HEK293 (cell line): ENCODE measurements around the gene TMEM19.

ENCODE experiments used
- CTCF ChIA-PET: fragments of 350-600 bp; formaldehyde crosslinking; extraction: SDS; loops from one replicate; lab custom pipeline; 2021; ENCODE audit warnings: antibody characterized with exemption; lab: Yijun Ruan, JAX
- POLR2A ChIA-PET: fragments of 300-600 bp; formaldehyde crosslinking; extraction: SDS; loops from one replicate; lab custom pipeline; 2020; ENCODE audit warnings: antibody characterized with exemption, inconsistent platforms; lab: Yijun Ruan, JAX
- H3K27ac ChIP-seq: fragments of 200-500 bp; sonication (Bioruptor generic); 2 replicates; pipeline ENCODE4 v1.5.1; 2014; ENCODE audit warnings: low read depth, low read length, control low read depth, inconsistent platforms; ENCODE audit errors: extremely low read depth
- H3K36me3 ChIP-seq, 2 experiments: fragments of 200-500 bp in 1 of 2; sonication (Bioruptor generic) in 1 of 2; 1 replicate in 1 of 2; 2 replicates in 1 of 2; pipeline ENCODE4 v1.5.1; 2014 to 2017; ENCODE audit warnings: inconsistent platforms in 2 of 2, low read length in 2 of 2; ENCODE audit not compliant: control insufficient read depth in 2 of 2, insufficient read depth in 1 of 2
- H3K4me1 ChIP-seq: fragments of 200-500 bp; sonication (Bioruptor generic); 2 replicates; pipeline ENCODE4 v1.5.1; 2014; ENCODE audit warnings: mild to moderate bottlenecking, low read length, inconsistent platforms; ENCODE audit not compliant: control insufficient read depth, insufficient read depth
- H3K4me3 ChIP-seq: 2 replicates; pipeline ENCODE4 v1.5.1; 2011; ENCODE audit warnings: low read depth, mild to moderate bottlenecking, control low read depth, low read length, moderate library complexity
- H3K9me3 ChIP-seq: fragments of 200-500 bp; sonication (Bioruptor generic); 2 replicates; pipeline ENCODE4 v1.5.1; 2014; ENCODE audit warnings: low read depth, low read length, inconsistent platforms; ENCODE audit not compliant: control insufficient read depth, insufficient read depth
- PRDM4 ChIP-seq: fragments of 450-650 bp; formaldehyde crosslinking; IDR thresholded peaks from 2 replicates; pipeline ENCODE4 v1.5.1; 2017; ENCODE audit warnings: missing biosample characterization, missing genetic modification characterization
- SETDB1 ChIP-seq: IDR thresholded peaks from one replicate; pipeline ENCODE4 v1.6.1; 2017; ENCODE audit warnings: mild to moderate bottlenecking, low read length, moderate library complexity, mixed read lengths; ENCODE audit not compliant: insufficient read length
- YY1 ChIP-seq: fragments of 450-650 bp; formaldehyde crosslinking; IDR thresholded peaks from 2 replicates; pipeline ENCODE4 v1.5.1; 2018; ENCODE audit warnings: missing biosample characterization, missing genetic modification characterization
- ZFHX2 ChIP-seq: fragments of 450-650 bp; formaldehyde crosslinking; conservative IDR thresholded peaks from 2 replicates; pipeline ENCODE4 v1.5.1; 2016; ENCODE audit warnings: missing biosample characterization, missing genetic modification characterization
- ZFP37 ChIP-seq: fragments of 450-650 bp; formaldehyde crosslinking; IDR thresholded peaks from 2 replicates; pipeline ENCODE4 v1.5.1; 2016; ENCODE audit warnings: missing biosample characterization, missing genetic modification characterization
- ZFP69B ChIP-seq: fragments of 450-650 bp; formaldehyde crosslinking; IDR thresholded peaks from 2 replicates; pipeline ENCODE4 v1.5.1; 2016; ENCODE audit warnings: missing biosample characterization, missing genetic modification characterization
- ZNF138 ChIP-seq: fragments of 450-650 bp; formaldehyde crosslinking; IDR thresholded peaks from 2 replicates; pipeline ENCODE4 v1.5.1; 2016; ENCODE audit warnings: missing biosample characterization, missing genetic modification characterization, borderline replicate concordance
- ZNF146 ChIP-seq: fragments of 450-650 bp; formaldehyde crosslinking; IDR thresholded peaks from 2 replicates; pipeline ENCODE4 v1.5.1; 2016; ENCODE audit warnings: missing biosample characterization, missing genetic modification characterization
- ZNF391 ChIP-seq: fragments of 450-650 bp; formaldehyde crosslinking; IDR thresholded peaks from 2 replicates; pipeline ENCODE4 v1.5.1; 2016; ENCODE audit warnings: low read depth, missing biosample characterization, missing genetic modification characterization, borderline replicate concordance
- ZNF416 ChIP-seq: fragments of 450-650 bp; formaldehyde crosslinking; IDR thresholded peaks from 2 replicates; pipeline ENCODE4 v1.5.1; 2016; ENCODE audit warnings: missing biosample characterization, missing genetic modification characterization
- ZNF558 ChIP-seq: fragments of 450-650 bp; formaldehyde crosslinking; IDR thresholded peaks from 2 replicates; pipeline ENCODE4 v1.5.1; 2016; ENCODE audit warnings: missing biosample characterization, missing genetic modification characterization
- ZNF654 ChIP-seq: fragments of 450-650 bp; formaldehyde crosslinking; IDR thresholded peaks from 2 replicates; pipeline ENCODE4 v1.5.1; 2016; ENCODE audit warnings: low read depth, missing biosample characterization, missing genetic modification characterization
- ZNF776 ChIP-seq: fragments of 450-650 bp; formaldehyde crosslinking; IDR thresholded peaks from 2 replicates; pipeline ENCODE4 v1.5.0; 2017; ENCODE audit warnings: missing biosample characterization, missing genetic modification characterization, borderline replicate concordance
- ZNF792 ChIP-seq: fragments of 450-650 bp; formaldehyde crosslinking; IDR thresholded peaks from 2 replicates; pipeline ENCODE4 v1.5.1; 2016; ENCODE audit warnings: missing biosample characterization, missing genetic modification characterization
- ZSCAN23 ChIP-seq: fragments of 450-650 bp; formaldehyde crosslinking; IDR thresholded peaks from 2 replicates; pipeline ENCODE4 v1.5.1; 2016; ENCODE audit warnings: missing biosample characterization, missing genetic modification characterization
- TF ChIP-seq, protein P1 (sequence below): fragments of 450-650 bp; formaldehyde crosslinking; IDR thresholded peaks from 2 replicates; pipeline ENCODE4 v1.5.1; 2016; ENCODE audit warnings: missing biosample characterization, missing genetic modification characterization
- TF ChIP-seq, protein P2 (sequence below): sonication (generic); formaldehyde crosslinking; IDR thresholded peaks from 2 replicates; pipeline ENCODE4 v1.8.1; 2022; ENCODE audit warnings: mild to moderate bottlenecking, moderate library complexity, missing genetic modification reagents
- TF ChIP-seq, protein P3 (sequence below): fragments of 450-650 bp; formaldehyde crosslinking; IDR thresholded peaks from 2 replicates; pipeline ENCODE4 v1.5.1; 2016; ENCODE audit warnings: missing biosample characterization, missing genetic modification characterization

Gene TMEM19

GRCh38 chr12:71638499-71638898, 47.4 kb upstream of the TMEM19 start:
- TF ChIP-seq, protein P1, sequence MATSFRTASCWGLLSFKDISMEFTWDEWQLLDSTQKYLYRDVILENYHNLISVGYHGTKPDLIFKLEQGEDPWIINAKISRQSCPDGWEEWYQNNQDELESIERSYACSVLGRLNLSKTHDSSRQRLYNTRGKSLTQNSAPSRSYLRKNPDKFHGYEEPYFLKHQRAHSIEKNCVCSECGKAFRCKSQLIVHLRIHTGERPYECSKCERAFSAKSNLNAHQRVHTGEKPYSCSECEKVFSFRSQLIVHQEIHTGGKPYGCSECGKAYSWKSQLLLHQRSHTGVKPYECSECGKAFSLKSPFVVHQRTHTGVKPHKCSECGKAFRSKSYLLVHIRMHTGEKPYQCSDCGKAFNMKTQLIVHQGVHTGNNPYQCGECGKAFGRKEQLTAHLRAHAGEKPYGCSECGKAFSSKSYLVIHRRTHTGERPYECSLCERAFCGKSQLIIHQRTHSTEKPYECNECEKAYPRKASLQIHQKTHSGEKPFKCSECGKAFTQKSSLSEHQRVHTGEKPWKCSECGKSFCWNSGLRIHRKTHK = no peak
- TF ChIP-seq YY1 (tag by site-specific recombination) = no peak
- TF ChIP-seq ZNF138 (tag by site-specific recombination) = no peak
- no peak for TF ChIP-seq ZSCAN23 (tag by site-specific recombination)
- TF ChIP-seq SETDB1 = no peak
- TF ChIP-seq ZFHX2 (tag by site-specific recombination) = no peak
- TF ChIP-seq ZFP37 (tag by site-specific recombination) = no peak
- no peak for TF ChIP-seq ZFP69B (tag by site-specific recombination)
- no peak for TF ChIP-seq ZNF146 (tag by site-specific recombination)
- no peak for TF ChIP-seq ZNF776 (tag by site-specific recombination)
- TF ChIP-seq, protein P2, sequence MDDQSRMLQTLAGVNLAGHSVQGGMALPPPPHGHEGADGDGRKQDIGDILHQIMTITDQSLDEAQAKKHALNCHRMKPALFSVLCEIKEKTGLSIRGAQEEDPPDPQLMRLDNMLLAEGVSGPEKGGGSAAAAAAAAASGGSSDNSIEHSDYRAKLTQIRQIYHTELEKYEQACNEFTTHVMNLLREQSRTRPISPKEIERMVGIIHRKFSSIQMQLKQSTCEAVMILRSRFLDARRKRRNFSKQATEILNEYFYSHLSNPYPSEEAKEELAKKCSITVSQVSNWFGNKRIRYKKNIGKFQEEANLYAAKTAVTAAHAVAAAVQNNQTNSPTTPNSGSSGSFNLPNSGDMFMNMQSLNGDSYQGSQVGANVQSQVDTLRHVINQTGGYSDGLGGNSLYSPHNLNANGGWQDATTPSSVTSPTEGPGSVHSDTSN (CRISPR knock-in tag) = no peak
- TF ChIP-seq ZNF416 = no peak
- TF ChIP-seq ZNF792 (tag by site-specific recombination) = no peak
- no peak for TF ChIP-seq ZNF558 (tag by site-specific recombination)
- TF ChIP-seq ZNF391 (tag by site-specific recombination) = no peak
- POLR2A ChIA-PET = no interaction called here
- Histone ChIP-seq H3K4me3 (no peak overlapping the region), H3K36me3 (peaks cover 53 to 79% of the 10 kb centered on the region in 2 experiments), H3K27ac (no peak overlapping the region), H3K4me1 (no peaks in the 10 kb centered on the region), H3K9me3 (no peaks in the 10 kb centered on the region)
- CTCF ChIA-PET = interaction anchor here (0.6 to 3.4 kb wide), 5 partner anchors 109 to 422 kb away, joined by 3 to 63 read pairs (median 5); no protein-coding TSS in a partner anchor

DNA sequence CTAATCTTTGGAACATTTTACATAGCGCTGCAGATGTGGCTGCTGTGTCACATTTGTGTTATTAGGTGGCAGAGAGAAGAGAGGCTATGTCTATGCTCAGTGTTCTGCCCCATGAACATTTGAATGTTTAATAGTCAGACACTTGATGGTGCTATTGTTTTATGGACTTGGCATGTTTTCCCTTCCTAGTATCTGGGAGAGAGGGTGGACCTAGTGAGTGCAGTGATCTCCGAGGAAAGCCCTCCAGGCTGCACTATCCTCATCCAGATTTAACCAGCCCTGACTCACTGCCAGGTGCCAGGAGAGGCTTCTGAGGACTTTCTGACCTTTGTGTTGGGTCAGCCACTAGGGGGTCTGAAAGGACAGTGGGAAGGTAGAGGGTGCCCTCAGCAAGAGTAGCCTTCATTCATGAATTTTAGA, 46.5 kb upstream of the TMEM19 start:
- Histone ChIP-seq H3K4me1 (no peaks in the 10 kb centered on the region), H3K9me3 (no peaks in the 10 kb centered on the region), H3K36me3 (peaks cover 53 to 79% of the 10 kb centered on the region in 2 experiments), H3K4me3 (no peak overlapping the region), H3K27ac (no peak overlapping the region)
- POLR2A ChIA-PET = interaction anchor here (0.8 kb wide), 1 partner anchor 200 kb away, joined by 3 read pairs; no protein-coding TSS in a partner anchor
- CTCF ChIA-PET = no interaction called here
- TF ChIP-seq, protein P3, sequence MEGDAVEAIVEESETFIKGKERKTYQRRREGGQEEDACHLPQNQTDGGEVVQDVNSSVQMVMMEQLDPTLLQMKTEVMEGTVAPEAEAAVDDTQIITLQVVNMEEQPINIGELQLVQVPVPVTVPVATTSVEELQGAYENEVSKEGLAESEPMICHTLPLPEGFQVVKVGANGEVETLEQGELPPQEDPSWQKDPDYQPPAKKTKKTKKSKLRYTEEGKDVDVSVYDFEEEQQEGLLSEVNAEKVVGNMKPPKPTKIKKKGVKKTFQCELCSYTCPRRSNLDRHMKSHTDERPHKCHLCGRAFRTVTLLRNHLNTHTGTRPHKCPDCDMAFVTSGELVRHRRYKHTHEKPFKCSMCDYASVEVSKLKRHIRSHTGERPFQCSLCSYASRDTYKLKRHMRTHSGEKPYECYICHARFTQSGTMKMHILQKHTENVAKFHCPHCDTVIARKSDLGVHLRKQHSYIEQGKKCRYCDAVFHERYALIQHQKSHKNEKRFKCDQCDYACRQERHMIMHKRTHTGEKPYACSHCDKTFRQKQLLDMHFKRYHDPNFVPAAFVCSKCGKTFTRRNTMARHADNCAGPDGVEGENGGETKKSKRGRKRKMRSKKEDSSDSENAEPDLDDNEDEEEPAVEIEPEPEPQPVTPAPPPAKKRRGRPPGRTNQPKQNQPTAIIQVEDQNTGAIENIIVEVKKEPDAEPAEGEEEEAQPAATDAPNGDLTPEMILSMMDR (tag by site-specific recombination) = peak; percentile 61
- TF ChIP-seq PRDM4 (tag by site-specific recombination) = no peak
- TF ChIP-seq ZNF654 = peak; percentile 20; the same call in 1 of the 2 replicates
